HepG2 (cell line): ENCODE measurements around the gene JPH4. TPM values are rescaled to one million over a fixed set of nuclear protein-coding genes. Genes with fewer than 3 reads are reported as not detected.

Source experiments
- ATAD3A ChIP-seq: sonication (generic); formaldehyde crosslinking; IDR thresholded peaks from 2 replicates; pipeline ENCODE4 v1.4.0; 2020; ENCODE audit warnings: missing genetic modification reagents
- DRAP1 ChIP-seq: IDR thresholded peaks from 2 replicates; pipeline ENCODE4 v1.6.1; 2016; ENCODE audit warnings: missing genetic modification reagents, missing compliant biosample characterization
- ESRRA ChIP-seq: sonication (generic); formaldehyde crosslinking; IDR thresholded peaks from 2 replicates; pipeline ENCODE4 v1.5.1; 2020; ENCODE audit warnings: mild to moderate bottlenecking, low read depth, missing genetic modification reagents
- FOXP1 ChIP-seq, 2 experiments: fragments of 450-650 bp in 1 of 2; IDR thresholded peaks; 2 replicates each; pipeline ENCODE4 v1.6.1; 2017 to 2018; ENCODE audit warnings: antibody characterized with exemption in 1 of 2
- HNRNPK ChIP-seq: fragments of 200-400 bp; formaldehyde crosslinking; IDR thresholded peaks from 2 replicates; pipeline ENCODE4 v1.6.1; 2018; ENCODE audit warnings: low read length, low read depth, moderate library complexity, mild to moderate bottlenecking; ENCODE audit not compliant: poor library complexity, severe bottlenecking
- JUND ChIP-seq: sonication (generic); formaldehyde crosslinking; IDR thresholded peaks from 2 replicates; pipeline ENCODE4 v1.8.0; 2022; ENCODE audit warnings: mild to moderate bottlenecking, missing genetic modification reagents
- KAT7 ChIP-seq: IDR thresholded peaks from 2 replicates; pipeline ENCODE4 v1.6.1; 2018; ENCODE audit warnings: borderline replicate concordance, missing compliant biosample characterization
- KLF11 ChIP-seq: IDR thresholded peaks from 2 replicates; pipeline ENCODE4 v1.6.1; 2016; ENCODE audit warnings: missing compliant biosample characterization
- MLX ChIP-seq: IDR thresholded peaks from 2 replicates; pipeline ENCODE4 v1.6.1; 2016
- ONECUT2 ChIP-seq: sonication (generic); formaldehyde crosslinking; IDR thresholded peaks from 2 replicates; pipeline ENCODE4 v1.4.0; 2020; ENCODE audit warnings: missing genetic modification reagents
- RFX1 ChIP-seq: fragments of 450-650 bp; IDR thresholded peaks from 2 replicates; pipeline ENCODE4 v1.6.1; 2017
- SAFB2 ChIP-seq: sonication (generic); formaldehyde crosslinking; IDR thresholded peaks from 2 replicates; pipeline ENCODE4 v1.5.1; 2020; ENCODE audit warnings: missing genetic modification reagents, low read depth, mild to moderate bottlenecking, borderline replicate concordance
- TAF15 ChIP-seq: fragments of 200-400 bp; formaldehyde crosslinking; IDR thresholded peaks from one replicate; pipeline ENCODE4 v1.6.1; 2018; ENCODE audit warnings: mild to moderate bottlenecking, low read depth, low read length; ENCODE audit not compliant: poor library complexity, severe bottlenecking
- ZNF142 ChIP-seq: sonication (generic); formaldehyde crosslinking; IDR thresholded peaks from 2 replicates; pipeline ENCODE4 v1.4.0; 2020; ENCODE audit warnings: missing genetic modification reagents
- ZNF326 ChIP-seq: sonication (generic); formaldehyde crosslinking; IDR thresholded peaks from 2 replicates; pipeline ENCODE4 v1.4.0; 2020; ENCODE audit warnings: missing genetic modification reagents, borderline replicate concordance
- ZNF598 ChIP-seq: sonication (generic); formaldehyde crosslinking; IDR thresholded peaks from 2 replicates; pipeline ENCODE4 v1.5.1; 2020; ENCODE audit warnings: mild to moderate bottlenecking, missing genetic modification reagents, borderline replicate concordance
- ZNF678 ChIP-seq: sonication (generic); formaldehyde crosslinking; IDR thresholded peaks from 2 replicates; pipeline ENCODE4 v1.4.0; 2020; ENCODE audit warnings: mild to moderate bottlenecking, missing genetic modification reagents
- ZNF704 ChIP-seq: sonication (generic); formaldehyde crosslinking; IDR thresholded peaks from 2 replicates; pipeline ENCODE4 v1.8.1; 2023; ENCODE audit warnings: mild to moderate bottlenecking, inconsistent platforms, moderate library complexity, missing genetic modification reagents, borderline replicate concordance
- ZNF772 ChIP-seq: sonication (generic); formaldehyde crosslinking; IDR thresholded peaks from 2 replicates; pipeline ENCODE4 v1.5.0; 2020; ENCODE audit warnings: mild to moderate bottlenecking, missing genetic modification reagents
- ZNF781 ChIP-seq: sonication (generic); formaldehyde crosslinking; IDR thresholded peaks from 2 replicates; pipeline ENCODE4 v1.5.1; 2020; ENCODE audit warnings: borderline replicate concordance, mild to moderate bottlenecking, missing genetic modification reagents; ENCODE audit errors: not compliant biosample characterization
- ZNF788 ChIP-seq: sonication (generic); formaldehyde crosslinking; IDR thresholded peaks from 2 replicates; pipeline ENCODE4 v1.5.0; 2020; ENCODE audit warnings: mild to moderate bottlenecking, missing genetic modification reagents, borderline replicate concordance
- polyA plus RNA-seq, 8 experiments: library from polyadenylated mRNA; depleted of rRNA in 3 of 8; stranded (reverse) in 7 of 8; unstranded in 1 of 8; fragments of >200 nt; fragmentation: Illumina TruSeq in 4 of 8; extraction: Trizol in 4 of 8; gene quantifications; 2 replicates each; pipeline versions ENCODE4 v1.2.1 to v1.2.3, GENCODE V29; 2011 to 2016; ENCODE audit warnings: low read depth in 4 of 8, missing spikeins in 1 of 8, mixed read lengths in 1 of 8; ENCODE audit not compliant: insufficient read depth in 1 of 8
- total RNA-seq, 5 experiments: library from RNA; depleted of rRNA; stranded (reverse); fragments of >200 nt; fragmentation: Illumina TruSeq; extraction: Trizol; gene quantifications; 2 replicates each; pipeline ENCODE4 v1.2.3, GENCODE V29; 2016; ENCODE audit warnings: low read depth in 1 of 5

Gene JPH4
- total and polyA plus RNA-seq, 2 of the 13 experiments (the other 11 are each of a cell fraction or from before 2014, with no cell fraction given): 0.08 to 0.22 TPM

- TF ChIP-seq MLX (CRISPR knock-in tag): no peak
- TF ChIP-seq DRAP1 (CRISPR knock-in tag): no peak
- TF ChIP-seq JUND (CRISPR knock-in tag): no peak
- no peak for TF ChIP-seq SAFB2 (CRISPR knock-in tag)
- peak; percentile 72 for TF ChIP-seq ZNF788 (CRISPR knock-in tag)
- no peak for TF ChIP-seq HNRNPK
- no peak for TF ChIP-seq ZNF704
- TF ChIP-seq KAT7 (CRISPR knock-in tag): no peak
- TF ChIP-seq ZNF772 (CRISPR knock-in tag): 0 out of 2 replicates have a peak, but pooled peaks have one; percentile 39
- 0 out of 2 replicates have a peak, but pooled peaks have one; percentile 27 for TF ChIP-seq ZNF142 (CRISPR knock-in tag)
- TF ChIP-seq FOXP1 (IDR thresholded peaks at IDR 0.05): no peak
- TF ChIP-seq FOXP1 (CRISPR knock-in tag; IDR thresholded peaks at IDR 0.05): no peak
- no peak for TF ChIP-seq ATAD3A (CRISPR knock-in tag)
- TF ChIP-seq ZNF678 (CRISPR knock-in tag): no peak; the same call in 1 of the 2 replicates
- TF ChIP-seq ZNF781 (CRISPR knock-in tag): peak; percentile 72
- TF ChIP-seq KLF11 (CRISPR knock-in tag): no peak
- TF ChIP-seq TAF15: no peak
- no peak for TF ChIP-seq ZNF326
- TF ChIP-seq RFX1: no peak
- no peak for TF ChIP-seq ONECUT2
- no peak for TF ChIP-seq ESRRA (CRISPR knock-in tag)
- no peak for TF ChIP-seq ZNF598 (CRISPR knock-in tag)
These were observed 19.3 kb downstream of the JPH4 start (continued) for GRCh38 chr14:23559010-23559925.
